Heart left ventricle (tissue), 16 donors: ENCODE results near the gene PRDM16. TPM values are rescaled to one million over a fixed set of nuclear protein-coding genes. Genes with fewer than 3 reads are reported as not detected.

Experiments
- ATAC-seq, 4 donors: fragments of 200-7000 bp; cut with Tn5 transposase; one replicate each; pipeline ENCODE4 v1.9.1; 2020 to 2022; ENCODE audit warnings: moderate library complexity in 4 of 4, mild to moderate bottlenecking in 3 of 4, moderate number of reproducible peaks in 1 of 4
- DNase-seq, 5 donors: peaks; one replicate each; pipeline ENCODE4 v3.0.0-alpha.2; 2020
- H3K27ac ChIP-seq, 12 donors: fragments of 200-600 bp; sonication (generic) in 4 of 12; one replicate each; pipeline versions ENCODE4 v1.5.0 to v1.8.0; 2016 to 2022; ENCODE audit warnings: mild to moderate bottlenecking in 2 of 12
- H3K27me3 ChIP-seq, 9 donors: fragments of 200-600 bp; sonication (generic) in 2 of 9; one replicate each; pipeline versions ENCODE4 v1.5.1 to v1.8.0; 2016 to 2022; ENCODE audit warnings: mild to moderate bottlenecking in 3 of 9
- H3K36me3 ChIP-seq, 9 donors: fragments of 200-600 bp; sonication (generic) in 2 of 9; one replicate each; pipeline versions ENCODE4 v1.5.0 to v1.8.0; 2018 to 2022; ENCODE audit warnings: mild to moderate bottlenecking in 2 of 9
- H3K4me1 ChIP-seq, 12 donors: fragments of 200-600 bp; sonication (generic) in 4 of 12; one replicate each; pipeline versions ENCODE4 v1.5.0 to v1.8.0; 2016 to 2022; ENCODE audit warnings: mild to moderate bottlenecking in 3 of 12
- H3K4me3 ChIP-seq, 12 donors: fragments of 200-600 bp; sonication (generic) in 4 of 12; one replicate each; pipeline versions ENCODE4 v1.5.0 to v1.8.0; 2017 to 2022; ENCODE audit warnings: mild to moderate bottlenecking in 9 of 12, moderate library complexity in 4 of 12
- H3K9me3 ChIP-seq, 12 donors: fragments of 200-600 bp; sonication (generic) in 4 of 12; one replicate each; pipeline versions ENCODE4 v1.5.0 to v1.8.0; 2016 to 2022; ENCODE audit warnings: mild to moderate bottlenecking in 1 of 12
- CTCF ChIP-seq, 12 donors: fragments of 200-600 bp; sonication (generic) in 4 of 12; IDR thresholded peaks; one replicate each; pipeline versions ENCODE4 v1.5.0 to v1.8.0; 2018 to 2022; ENCODE audit warnings: antibody characterized with exemption in 12 of 12, mild to moderate bottlenecking in 5 of 12
- POLR2A ChIP-seq, 2 donors: fragments of 450-650 bp; IDR thresholded peaks; one replicate each; pipeline ENCODE4 v1.6.1; 2017; ENCODE audit warnings: antibody characterized with exemption in 2 of 2, mild to moderate bottlenecking in 2 of 2, moderate library complexity in 2 of 2
- WGBS, 4 donors: extraction: QIAGEN DNeasy Blood & Tissue Kit in 2 of 4; methylation state at CpG; one replicate each; pipeline versions ENCODE4 v1.1.5 to v1.1.7; 2013 to 2018; 5-methylcytosine and 5-hydroxymethylcytosine counted together
- intact Hi-C, 10 donors: fragments of 100-400 bp; cut with DNase I; formaldehyde crosslinking; loops; one replicate each; pipeline versions ENCODE4 v1.11.1 to v1.14.2; 2022
- polyA plus RNA-seq, 2 donors: library from polyadenylated mRNA; stranded (reverse); fragments of 200-250 nt; gene quantifications; one replicate each; pipeline ENCODE4 v1.2.3, GENCODE V29; 2013
- total RNA-seq, 9 donors: library from RNA; depleted of rRNA in 2 of 9; stranded (reverse); fragments of >200 nt in 2 of 9; fragmentation: NEBNext Ultra II Directional in 3 of 9; extraction: Animal tissue kit (Norgen Biotek cat#: 25700) in 3 of 9; gene quantifications; one replicate each; pipeline versions ENCODE4 v1.1.0 to v1.2.4, GENCODE V29; 2016 to 2023
- donor health status: ischemic (EF 13 %, LVEDD 7.1; RV severe dilation, severe dysfunction).
- donor health status: healthy with polysubstance abuse.
- donor health status: DM: no; HTN: yes; CAD: no.
- donor health status: DM: no; HTN: no; CAD: no.
- donor health status: ischemic (EF 25% LVEDD 6.9; RV normal size, moderate dysfunction).
- donor health status: ischemic (EF 25% LVEDD 5.7; RV mildly dilated, moderate dysfunction).
- donor health status: healthy.
- donor health status: DM: yes; HTN: yes; CAD: no.
- donor health status: ischemic (EF 35%, LVEDD 5.7; RV mildly dilated, moderate dysfunction).
- donor health status: nonischemic (EF 11% LVEDD 7.7; RV severe dilation, severe dysfunction).
- donor health status: DM: yes; HTN: yes; CAD: no.
- donor health status: PGD.
- donor health status: ischemic (EF 29% LVEDD 5.4; RV normal size, mild dysfunction).
- donor health status: nonischemic (EF 23%, LVEDD 6.1; RV moderate dilation, normal function).

The PRDM16 gene
- total and polyA plus RNA-seq, 11 donors: 6.0 to 22.7 (median 14.0) TPM

- 43 to 52% (median 46%) methylated on average over 22 of the region's 22 CpGs for WGBS, 4 donors
- TF ChIP-seq POLR2A (IDR thresholded peaks at IDR 0.05) (no peak), CTCF (IDR thresholded peaks at IDR 0.05) (no peak)
- DNase-seq: peak in 1 of 5 donors; percentile 21
- no peaks in the 10 kb centered on the region for H3K9me3 ChIP-seq
- no peaks in the 10 kb centered on the region for H3K27me3 ChIP-seq
- ATAC-seq: no peak
- intact Hi-C loops: loop anchor here in 3 of 10 donors (5.0 to 10.0 kb wide), 3 partner anchors 33 to 240 kb away; no protein-coding TSS in a partner anchor
- no peak overlapping the region for H3K4me3 ChIP-seq
- H3K27ac ChIP-seq: peak overlapping the region in 9 of 12 donors; percentile 90 to 99 (median 95)
- H3K36me3 ChIP-seq: no peaks in the 10 kb centered on the region
- peaks cover 0 to 76% (median 33%) of the 10 kb centered on the region in 12 donors for H3K4me1 ChIP-seq
Measured at GRCh38 chr1:3314491-3315381, 245.7 kb downstream of the PRDM16 start.

- peak overlapping the region in 1 of 12 donors; percentile 26 for H3K27ac ChIP-seq
Measured at GRCh38 chr1:3315399-3316339, 246.7 kb downstream of the PRDM16 start.

GRCh38 chr1:3316340-3316943 is 247.4 kb downstream of the PRDM16 start:
- 64 to 72% (median 69%) methylated on average over 8 of the region's 8 CpGs for WGBS, 4 donors
- ATAC-seq: no peak
- H3K27ac ChIP-seq: peak overlapping the region in 2 of 12 donors; percentile 10 to 19
- H3K4me3 ChIP-seq: no peak overlapping the region
- H3K27me3 ChIP-seq: no peaks in the 10 kb centered on the region
- no peaks in the 10 kb centered on the region for H3K36me3 ChIP-seq
- DNase-seq: no peak
- TF ChIP-seq POLR2A (IDR thresholded peaks at IDR 0.05) (no peak), CTCF (IDR thresholded peaks at IDR 0.05) (no peak)
- intact Hi-C loops: loop anchor here in 1 of 10 donors (10.0 kb wide), 1 partner anchor 242 kb away; no protein-coding TSS in a partner anchor
- no peaks in the 10 kb centered on the region for H3K9me3 ChIP-seq
- peaks cover 0 to 71% (median 40%) of the 10 kb centered on the region in 12 donors for H3K4me1 ChIP-seq

More at GRCh38 chr1:3315399-3316339, 246.7 kb downstream of the PRDM16 start:
- no peak for TF ChIP-seq POLR2A (IDR thresholded peaks at IDR 0.05)
- no peak for TF ChIP-seq CTCF (IDR thresholded peaks at IDR 0.05)
- Histone ChIP-seq H3K4me1 (peaks cover 0 to 74% (median 39%) of the 10 kb centered on the region in 12 donors), H3K4me3 (no peak overlapping the region), H3K36me3 (no peaks in the 10 kb centered on the region), H3K27me3 (no peaks in the 10 kb centered on the region), H3K9me3 (no peaks in the 10 kb centered on the region)
- intact Hi-C loops: loop anchor here in 1 of 10 donors (10.0 kb wide), 1 partner anchor 241 kb away; no protein-coding TSS in a partner anchor
- ATAC-seq (no peak), DNase-seq (peak in 1 of 5 donors; percentile 24)
- WGBS, 4 donors: 38 to 48% (median 43%) methylated on average over 20 to 21 of the region's 21 CpGs
